Glomerular visceral epithelial cell (primary cell): ENCODE results near the gene PFN4.
"Not testable (repeated sequence)": the region's sequence is repeated elsewhere in the genome, so short reads cannot be mapped to it uniquely, and the experiment has no call there.

Experiments used
- DNase-seq: peaks from one replicate; pipeline ENCODE4 v3.0.0-alpha.2; 2016; ENCODE audit errors: extremely low spot score

The PFN4 gene

DNA sequence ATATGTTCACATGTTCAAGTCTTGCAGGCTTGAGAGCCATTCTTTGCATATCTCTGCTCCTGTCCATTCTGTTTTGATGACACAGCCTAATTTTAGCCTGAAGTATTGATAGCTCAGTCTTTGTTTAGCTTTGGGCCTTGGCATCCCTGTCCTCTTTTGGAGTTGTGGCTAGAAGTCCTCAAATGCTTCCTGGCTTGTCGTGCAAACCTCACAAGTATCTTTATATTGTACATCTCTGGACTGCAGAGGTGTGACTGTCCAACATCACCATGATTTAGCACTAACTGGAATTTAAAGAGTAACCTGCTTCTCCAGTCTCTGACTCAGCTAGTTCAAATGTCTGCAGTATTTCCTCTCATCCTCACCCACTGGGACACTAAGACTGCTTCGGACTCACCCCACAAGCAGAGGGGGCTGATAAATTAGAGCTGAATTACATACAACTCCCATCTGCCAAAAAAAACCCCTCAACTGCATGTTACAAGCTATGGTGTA is 11.7 kb downstream of the PFN4 start:
- DNase-seq: peak; percentile 8

DNA sequence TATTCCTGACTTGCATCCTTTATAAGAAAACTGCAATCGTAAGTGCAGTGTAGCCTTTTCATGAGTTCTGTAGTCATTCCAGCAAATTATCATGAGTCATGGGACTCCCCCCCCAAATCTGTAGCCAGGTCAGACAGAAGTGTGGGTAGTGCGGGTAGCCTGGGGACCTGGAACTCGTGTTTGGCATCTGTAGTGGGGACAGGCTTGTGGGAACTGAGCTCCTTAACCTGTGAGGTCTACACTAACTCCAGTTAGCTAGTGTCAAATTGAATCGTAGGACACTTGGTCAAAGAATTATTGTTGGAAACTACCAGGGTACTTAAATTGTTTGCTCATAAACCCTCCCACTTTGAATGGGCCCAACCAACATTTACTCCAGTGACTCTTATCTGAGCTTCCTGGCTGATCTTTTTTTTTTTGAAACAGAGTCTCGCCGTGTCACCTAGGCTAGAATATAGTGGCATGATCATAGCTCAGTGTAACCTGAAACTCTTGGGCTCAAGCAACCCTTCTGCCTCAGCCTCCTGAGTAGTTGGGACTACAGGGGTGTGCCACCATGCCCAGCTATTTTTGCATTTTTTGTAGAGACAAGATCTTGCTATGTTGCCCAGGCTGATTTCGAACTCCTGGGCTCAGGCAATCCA is 12.4 kb downstream of the PFN4 start:
- no peak for DNase-seq

DNA sequence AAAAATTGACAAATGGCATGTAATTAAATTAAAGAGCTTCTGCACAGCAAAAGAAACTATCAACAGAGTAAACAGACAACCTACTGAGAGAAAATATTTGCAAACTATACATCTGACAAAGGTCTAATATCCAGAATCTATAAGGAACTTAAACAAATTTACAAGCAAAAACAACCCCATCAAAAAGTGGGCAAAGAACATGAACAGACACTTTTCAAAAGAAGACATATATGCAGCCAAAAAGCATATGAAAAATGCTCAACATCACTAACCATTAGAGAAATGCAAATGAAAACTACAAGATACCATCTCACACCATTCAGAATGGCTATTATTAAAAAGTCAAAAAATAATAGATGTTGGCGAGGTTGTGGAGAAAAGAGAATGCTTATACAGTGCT is 13.7 kb downstream of the PFN4 start:
- DNase-seq: not testable (repeated sequence)

DNA sequence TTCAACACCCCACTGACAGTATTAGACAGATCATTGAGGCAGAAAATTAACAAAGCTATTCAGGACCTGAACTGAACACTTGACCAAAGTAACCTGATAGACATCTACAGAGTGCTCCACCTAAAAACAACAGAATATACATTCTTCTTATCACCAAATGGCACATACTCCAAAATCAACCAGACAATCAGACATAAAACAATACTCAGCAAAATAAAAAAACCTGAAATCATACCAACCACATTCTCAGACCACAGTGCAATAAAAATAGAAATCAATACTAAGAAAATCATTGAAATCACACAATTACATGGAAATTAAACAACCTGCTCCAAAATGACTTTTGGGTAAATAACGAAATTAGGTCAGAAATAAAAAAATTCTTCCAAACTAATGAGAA is 15.8 kb downstream of the PFN4 start:
- no peak for DNase-seq

DNA sequence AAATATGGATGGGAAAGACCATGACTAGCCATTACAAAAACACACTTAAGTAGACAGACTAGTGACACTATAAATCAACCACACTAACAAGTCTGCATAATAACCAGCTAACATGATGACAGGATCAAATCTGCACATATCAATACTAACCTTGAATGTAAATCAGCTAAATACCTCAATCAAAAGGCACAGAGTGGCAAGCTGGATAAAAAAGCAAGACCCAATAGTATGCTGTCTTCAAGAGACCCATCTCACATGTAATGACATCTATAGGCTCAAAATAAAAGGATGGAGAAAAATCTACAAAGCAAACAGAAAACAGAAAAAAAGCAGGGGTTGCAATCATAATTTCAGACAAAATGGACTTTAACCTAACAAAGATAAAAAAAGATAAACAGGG is 16.3 kb downstream of the PFN4 start:
- no peak for DNase-seq

DNA sequence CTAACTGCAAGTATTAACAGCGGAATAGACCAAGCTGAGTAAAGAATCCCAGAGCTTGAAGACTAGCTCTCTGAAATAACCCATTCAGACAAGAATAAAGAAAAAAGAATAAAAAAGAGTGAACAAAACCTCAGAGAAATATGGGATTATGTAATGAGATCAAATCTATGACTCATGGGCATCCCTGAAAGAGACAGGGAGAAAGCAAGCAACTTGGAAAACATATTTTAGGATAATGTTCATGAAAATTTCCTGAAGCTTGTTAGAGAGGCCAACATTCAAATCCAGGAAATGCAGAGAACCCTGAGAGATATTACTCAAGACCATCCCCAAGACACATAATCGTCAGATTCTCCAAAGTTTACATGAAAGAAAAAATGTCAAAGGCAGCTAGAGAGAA is 17.3 kb downstream of the PFN4 start:
- no peak for DNase-seq

DNA sequence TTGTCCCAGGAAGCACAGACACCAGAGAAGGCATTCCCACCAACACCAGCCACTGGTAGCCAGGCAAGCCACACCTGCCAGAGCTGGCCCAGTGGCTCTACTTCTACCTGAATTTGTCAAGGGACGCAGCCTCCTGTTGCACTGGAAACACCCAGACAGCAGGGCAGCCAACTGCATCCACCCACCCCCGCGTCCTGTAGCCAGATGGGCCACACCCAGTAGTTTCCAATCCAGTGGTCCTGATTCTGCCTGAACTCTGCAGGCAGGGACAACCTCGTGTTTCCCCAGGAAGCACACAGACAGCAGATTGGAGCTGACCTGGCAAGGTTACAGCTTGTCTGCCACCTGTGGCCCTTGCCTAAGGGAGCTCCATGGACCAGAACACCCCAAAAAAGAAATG is 18.2 kb downstream of the PFN4 start:
- DNase-seq: no peak

DNA sequence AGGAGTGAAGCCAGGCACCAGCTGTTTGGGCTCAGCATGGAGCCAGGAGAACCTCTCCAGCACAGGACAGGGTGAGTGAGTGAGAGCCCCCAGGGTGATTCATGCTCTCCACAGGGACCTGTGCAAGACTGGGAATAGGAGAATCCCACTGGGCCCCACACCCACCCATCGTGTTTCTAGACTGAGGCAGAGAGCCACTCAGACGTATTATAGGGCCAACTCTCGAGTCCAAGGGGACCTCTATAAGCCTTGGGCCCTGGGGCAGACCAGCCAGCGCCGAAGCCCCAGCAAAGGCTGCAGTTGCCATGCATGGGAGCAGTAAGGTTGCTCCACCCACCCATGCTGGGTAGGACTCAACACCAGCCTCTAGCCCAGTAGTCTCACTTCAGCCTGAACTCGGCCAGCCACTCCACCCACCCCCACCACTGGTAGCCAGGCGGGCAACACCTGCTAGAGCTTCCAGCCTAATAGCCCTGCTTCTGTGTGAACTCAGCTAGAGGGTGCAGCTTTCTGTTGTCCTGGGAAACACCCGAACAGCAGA is 19.0 kb downstream of the PFN4 start:
- no peak for DNase-seq

DNA sequence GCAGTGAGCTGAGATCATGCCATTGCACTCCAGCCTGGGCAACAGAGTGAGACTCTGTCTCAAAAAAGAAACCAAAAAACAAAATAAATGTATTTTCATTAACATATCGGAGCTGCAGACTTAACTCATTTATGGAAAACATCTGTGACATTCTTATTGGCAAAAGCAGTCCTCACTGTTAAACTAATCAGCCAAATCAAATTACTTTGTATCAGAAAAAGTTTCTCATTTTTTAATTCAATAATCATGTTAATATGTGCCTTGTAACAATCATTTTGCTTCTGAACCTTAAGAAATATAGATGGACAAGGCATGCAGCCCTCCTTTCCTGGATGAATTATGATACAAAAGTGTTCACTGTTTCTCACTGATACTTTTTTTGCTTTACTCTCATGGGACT is 20.5 kb downstream of the PFN4 start:
- DNase-seq: no peak

DNA sequence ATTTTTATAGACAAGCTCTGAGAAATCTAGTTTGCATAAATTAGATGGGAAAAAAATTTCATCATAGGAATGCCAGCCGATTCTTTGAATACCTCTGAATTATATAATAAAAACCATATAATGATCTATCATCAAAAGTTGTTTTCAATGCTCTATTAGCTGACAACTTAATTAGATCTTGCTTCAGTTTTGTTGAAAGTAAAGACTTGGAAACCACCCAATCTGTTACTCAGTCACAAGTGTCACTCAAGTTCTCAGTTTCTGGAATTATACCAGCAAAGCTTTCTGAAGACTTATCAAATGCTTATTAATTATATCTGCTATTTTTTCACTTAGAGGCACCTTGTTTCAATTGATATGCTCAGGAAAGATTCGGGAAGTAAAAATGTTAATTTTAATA is 21.1 kb downstream of the PFN4 start:
- no peak for DNase-seq

DNA sequence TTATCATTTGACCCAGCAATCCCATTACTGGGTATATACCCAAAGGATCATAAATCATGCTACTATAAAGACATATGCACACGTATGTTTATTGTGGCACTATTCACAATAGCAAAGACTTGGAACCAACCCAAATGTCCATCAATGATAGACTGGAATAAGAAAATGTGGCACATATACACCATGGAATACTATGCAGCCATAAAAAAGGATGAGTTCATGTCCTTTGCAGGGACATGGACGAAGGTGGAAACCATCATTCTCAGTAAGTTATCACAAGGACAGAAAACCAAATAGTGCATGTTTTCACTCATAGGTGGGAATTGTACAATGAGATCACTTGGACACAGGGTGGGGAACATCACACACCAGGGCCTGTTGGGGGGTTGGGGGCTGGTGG is 22.4 kb downstream of the PFN4 start:
- DNase-seq: not testable (repeated sequence)

DNA sequence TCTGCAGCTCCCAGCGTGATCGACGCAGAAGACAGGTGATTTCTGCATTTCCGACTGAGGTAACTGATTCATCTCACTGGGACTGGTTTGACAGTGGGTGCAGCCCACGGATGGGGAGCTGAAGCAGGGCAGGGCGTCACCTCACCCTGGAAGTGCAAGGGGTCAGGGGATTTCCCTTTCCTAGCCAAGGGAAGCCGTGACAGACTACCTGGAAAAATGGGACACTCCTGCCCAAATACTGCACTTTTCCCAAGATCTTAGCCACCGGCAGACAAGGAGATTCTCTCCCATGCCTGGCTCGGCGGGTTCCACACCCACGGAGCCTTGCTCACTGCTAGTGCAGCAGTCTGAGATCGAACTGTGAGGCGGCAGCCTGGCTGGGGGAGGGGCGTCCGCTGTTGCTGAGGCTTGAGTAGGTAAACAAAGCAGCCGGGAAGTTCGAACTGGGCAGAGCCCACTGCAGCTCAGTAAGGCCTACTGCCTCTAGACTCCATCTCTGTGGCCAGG is 27.9 kb downstream of the PFN4 start:
- not testable (repeated sequence) for DNase-seq

DNA sequence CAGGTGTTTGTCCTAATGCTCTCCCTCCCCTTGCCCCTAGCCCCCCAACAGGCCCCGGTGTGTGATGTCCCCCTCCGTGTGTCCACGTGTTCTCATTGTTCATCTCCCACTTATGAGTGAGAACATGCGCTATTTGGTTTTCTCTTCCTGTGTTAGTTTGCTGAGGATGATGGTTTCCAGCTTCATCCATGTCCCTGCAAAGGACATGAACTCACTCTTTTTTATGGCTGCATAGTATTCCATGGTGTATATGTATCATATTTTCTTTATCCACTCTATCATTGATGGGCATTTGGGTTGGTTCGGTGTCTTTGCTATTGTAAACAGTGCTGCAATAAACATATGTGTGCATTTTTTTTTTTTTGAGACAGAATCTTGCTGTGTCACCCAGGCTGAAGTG is 29.9 kb downstream of the PFN4 start:
- not testable (repeated sequence) for DNase-seq

DNA sequence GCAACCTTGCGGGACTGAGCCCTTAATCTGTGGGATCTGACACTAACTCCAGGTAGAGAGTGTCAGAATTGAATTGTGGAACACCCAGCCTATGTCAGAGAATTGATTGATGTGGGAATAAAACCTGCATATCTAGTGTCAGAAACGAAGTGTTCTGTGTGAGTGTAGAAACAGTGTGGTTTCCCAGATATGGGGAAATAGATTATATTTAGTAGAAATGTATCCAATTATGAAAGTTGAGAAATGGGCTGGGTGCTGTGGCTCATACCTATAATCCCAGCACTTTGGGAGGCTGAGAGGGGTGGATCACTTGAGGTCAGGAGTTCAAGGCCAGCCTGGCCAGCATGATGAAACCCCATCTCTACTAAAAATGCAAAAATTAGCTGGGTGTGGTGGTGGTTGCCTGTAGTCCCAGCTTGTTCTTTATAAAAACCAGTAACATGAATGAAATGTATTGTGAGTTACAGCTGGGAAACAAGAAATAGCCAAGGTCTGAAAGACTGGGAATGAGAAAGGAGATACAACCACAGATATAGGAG is 34.2 kb downstream of the PFN4 start:
- DNase-seq: no peak

DNA sequence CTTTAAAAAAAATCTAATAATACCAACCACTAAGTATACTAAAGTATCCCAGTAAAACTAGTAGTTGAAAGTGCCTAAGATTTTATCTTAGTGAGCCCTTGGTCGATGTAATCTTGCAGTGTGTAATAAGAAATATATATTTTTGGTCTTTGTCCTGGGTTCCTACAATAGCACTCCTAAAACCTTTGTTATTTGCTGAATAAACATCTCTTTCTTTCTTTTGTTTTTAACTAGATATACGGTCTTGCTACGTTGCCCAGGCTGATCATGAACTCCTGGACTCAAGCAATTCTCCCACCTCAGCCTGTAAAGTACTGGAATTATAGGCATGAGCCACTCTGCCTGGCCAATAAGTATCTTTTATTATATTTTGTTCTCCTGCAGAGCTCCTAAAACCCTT is 36.1 kb downstream of the PFN4 start:
- no peak for DNase-seq

DNA sequence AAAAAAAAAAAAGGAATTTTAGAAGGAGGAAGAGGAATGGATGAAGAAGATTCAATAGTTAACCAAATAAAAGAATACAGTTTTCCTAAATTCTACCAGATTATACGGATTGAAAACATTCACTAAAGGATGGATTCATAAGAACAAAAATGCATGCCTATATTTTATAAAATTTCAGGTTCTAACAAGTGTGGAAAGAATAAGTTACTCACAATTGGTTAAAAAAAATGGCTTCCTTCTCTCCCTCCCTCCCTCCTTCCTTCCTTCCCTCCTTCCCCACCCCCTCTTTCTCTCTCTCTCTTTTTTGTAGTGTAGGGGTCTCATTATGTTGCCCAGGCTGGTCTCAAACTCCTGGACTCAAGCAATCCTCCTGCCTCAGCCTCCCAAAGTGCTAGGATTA is 36.9 kb downstream of the PFN4 start:
- no peak for DNase-seq

DNA sequence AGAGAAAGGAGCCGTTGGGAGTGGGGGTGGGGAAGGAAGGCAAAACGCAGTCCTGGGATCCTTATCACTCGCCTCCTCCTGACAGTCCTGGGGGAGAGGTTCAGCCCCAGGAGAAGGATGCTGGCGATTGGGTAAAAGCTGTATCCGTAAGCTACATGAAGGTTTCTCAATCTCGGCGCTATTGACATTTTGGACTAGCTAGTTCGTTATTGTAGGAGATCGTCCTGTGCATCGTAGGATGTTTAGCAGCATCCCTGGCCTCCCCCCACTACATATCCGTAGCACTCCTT is 38.0 kb downstream of the PFN4 start:
- DNase-seq: no peak

DNA sequence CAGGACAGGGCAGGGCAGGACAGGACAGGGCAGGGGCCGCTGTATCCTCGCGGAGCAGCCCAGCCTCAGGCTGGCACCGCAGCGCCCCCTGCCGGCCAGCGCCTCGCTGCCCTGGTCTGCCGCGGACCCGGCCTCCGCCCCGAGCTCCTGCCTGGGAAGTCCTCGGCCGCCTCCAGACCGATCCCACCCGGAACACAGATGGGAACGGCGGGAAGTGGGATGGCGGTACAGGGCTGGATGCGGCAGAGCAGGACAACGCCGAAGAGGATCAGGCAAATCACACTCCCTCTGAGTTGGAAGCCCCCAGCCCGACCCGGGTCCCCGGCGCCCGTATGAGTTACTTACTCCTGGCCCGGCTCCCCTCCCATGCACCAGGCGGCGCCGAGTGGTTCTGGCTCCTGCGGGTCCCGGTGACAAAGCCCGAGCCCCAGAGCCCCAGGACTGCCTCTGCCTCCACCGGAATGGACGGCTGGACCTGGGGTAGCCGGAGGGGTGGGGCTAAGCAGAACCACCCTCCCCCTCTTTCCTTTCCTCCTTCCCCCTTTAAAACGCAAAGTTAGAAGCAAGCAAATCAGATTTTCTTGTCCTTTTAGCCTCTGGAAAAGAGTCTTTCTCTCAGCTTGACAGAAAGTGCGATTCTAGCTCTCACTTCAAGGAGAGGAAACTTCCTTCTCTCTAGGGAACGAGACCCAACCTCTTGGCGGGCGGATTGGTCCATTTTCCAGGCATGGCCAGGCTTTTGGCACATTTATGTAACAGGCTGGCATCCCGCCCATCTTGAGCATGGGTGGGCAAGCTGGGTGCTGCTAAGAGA is 38.5 kb downstream of the PFN4 start, which contains the start of gene TP53I3:
TP53I3 (minus strand) TSS at position 449 of the 814 bp plus-strand sequence. CDS start 508 bp downstream, outside the sequence.
- DNase-seq: peak; percentile 92

DNA sequence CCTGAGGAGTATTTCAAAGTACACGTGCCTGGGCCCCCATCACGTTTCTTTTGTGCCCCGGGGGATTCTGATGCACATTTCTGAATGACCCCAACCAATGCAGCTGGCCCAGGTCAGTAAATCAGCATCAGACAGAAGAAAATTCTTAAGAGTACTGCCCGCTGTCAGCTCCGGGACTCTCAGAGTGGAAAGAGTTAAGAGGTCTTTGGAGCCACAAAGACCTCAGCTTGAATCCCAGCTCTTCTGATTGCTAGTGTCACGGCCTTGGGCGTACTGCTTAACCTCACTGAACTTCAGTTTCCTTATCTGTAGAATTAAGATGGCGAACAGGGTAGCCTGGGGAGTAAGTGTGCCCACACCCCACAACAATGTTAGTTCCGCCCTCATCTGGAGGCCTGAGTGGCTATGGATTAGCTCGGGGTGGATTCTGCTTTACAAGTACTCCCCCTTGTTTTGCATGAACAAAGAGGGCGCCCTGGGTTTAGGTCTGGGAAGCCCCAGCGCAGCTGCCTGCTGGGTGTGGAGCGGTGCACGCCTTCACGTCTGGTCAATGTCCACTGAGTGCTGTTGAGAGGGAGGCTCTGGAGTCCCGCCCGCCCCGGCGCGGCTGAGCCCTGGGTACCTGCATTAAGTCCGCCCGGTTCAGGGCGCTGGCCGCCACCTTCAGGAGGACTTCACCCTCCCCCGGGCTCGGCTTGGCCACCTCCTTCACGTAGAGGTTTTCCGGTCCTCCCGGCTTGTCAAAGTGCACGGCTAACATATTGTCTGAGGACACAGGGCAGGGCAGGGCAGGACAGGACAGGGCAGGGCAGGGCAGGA is 39.4 kb downstream of the PFN4 start:
- DNase-seq: peak; percentile 89

DNA sequence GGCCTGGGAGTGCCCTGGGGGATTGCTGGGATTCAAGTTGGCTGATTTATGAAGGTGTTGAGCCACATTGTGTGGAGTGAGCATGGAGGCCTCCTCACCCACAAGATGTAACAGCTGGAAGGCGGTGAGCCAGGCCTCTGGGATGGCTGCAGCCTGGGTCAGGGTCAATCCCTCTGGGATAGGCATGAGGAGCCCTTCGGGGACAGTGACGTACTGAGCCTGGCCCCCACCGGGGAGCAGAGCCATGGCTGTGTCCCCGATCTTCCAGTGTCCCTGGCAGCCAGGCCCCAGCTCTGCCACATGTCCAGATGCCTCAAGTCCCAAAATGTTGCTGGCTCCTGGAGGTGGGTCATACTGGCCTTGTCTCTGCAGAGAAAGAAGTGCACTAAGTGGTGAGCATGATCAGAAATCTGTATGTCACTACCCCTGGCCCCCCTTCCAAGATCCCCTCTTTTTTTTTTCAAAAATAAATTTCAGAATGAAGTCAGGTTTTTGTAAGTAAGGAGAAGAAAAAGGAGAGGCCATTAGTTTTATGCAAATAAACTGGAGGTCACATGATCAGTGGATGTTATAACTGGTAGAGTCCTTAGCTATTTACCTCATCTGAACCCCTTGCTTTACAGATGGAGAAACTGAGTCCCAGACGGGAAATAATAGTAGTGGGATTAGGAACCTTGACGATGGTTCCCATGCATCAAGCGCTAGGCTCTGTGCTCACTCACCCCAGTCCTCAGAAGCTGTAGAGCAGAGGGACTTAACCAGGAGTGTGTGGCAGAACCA is 40.2 kb downstream of the PFN4 start:
- DNase-seq: no peak

DNA sequence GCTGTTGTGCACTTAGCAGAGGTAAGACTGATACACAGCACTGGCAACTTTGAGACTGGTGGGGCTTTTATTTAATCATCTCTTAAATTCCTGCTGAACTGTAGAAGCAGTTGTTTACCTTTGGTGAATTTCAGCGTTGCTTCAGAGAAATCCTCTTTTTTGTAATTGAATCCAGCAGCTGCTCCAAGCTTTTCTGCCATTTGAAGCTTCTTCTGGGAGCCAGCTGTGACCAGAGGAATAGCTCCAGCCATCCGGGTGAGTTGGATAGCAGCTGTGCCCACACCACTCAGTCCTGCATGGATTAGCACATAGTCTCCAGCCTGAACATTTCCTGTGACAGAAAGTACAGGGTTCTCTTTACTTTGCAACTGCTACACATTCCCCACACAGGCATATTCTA is 42.4 kb downstream of the PFN4 start:
- DNase-seq: no peak
